ENCODE measurements around the gene HBS1L.
A peak's percentile ranks its signal among the peaks of the same experiment; 100 is the strongest.

The HBS1L gene

GRCh38 chr6:135054569-135055498 lies at the start of gene HBS1L:
Gene HBS1L (minus strand): TSS chr6:135054822. CDS start chr6:135054691, 131 bp downstream.
- DNase-seq = peak; percentile 96

GRCh38 chr6:135104199-135104598 lies 49.6 kb upstream of the HBS1L start:
- DNase-seq = no peak

- DNase-seq = no peak
Observed at GRCh38 chr6:135102191-135102590, 47.6 kb upstream of the HBS1L start.

GRCh38 chr6:135097172-135097571 lies 42.5 kb upstream of the HBS1L start:
- no peak for DNase-seq

GRCh38 chr6:135096403-135097130 lies 41.9 kb upstream of the HBS1L start:
- no peak for DNase-seq

- no peak for DNase-seq
Observed at GRCh38 chr6:135095716-135096115, 41.1 kb upstream of the HBS1L start.

GRCh38 chr6:135094403-135094821 lies 39.8 kb upstream of the HBS1L start:
- DNase-seq = no peak

GRCh38 chr6:135093578-135093977 lies 39.0 kb upstream of the HBS1L start:
- DNase-seq = no peak

GRCh38 chr6:135092724-135093123 lies 38.1 kb upstream of the HBS1L start:
- DNase-seq = no peak

GRCh38 chr6:135090819-135091218 lies 36.2 kb upstream of the HBS1L start:
- no peak for DNase-seq

- no peak for DNase-seq
Observed at GRCh38 chr6:135089901-135090300, 35.3 kb upstream of the HBS1L start.

- DNase-seq = no peak
Observed at GRCh38 chr6:135088818-135089809, 34.5 kb upstream of the HBS1L start.

GRCh38 chr6:135088281-135088680 lies 33.7 kb upstream of the HBS1L start:
- DNase-seq = no peak

- DNase-seq = no peak
Observed at GRCh38 chr6:135087803-135088202, 33.2 kb upstream of the HBS1L start.

GRCh38 chr6:135087403-135087802 lies 32.8 kb upstream of the HBS1L start:
- DNase-seq = no peak

- DNase-seq = no peak
Observed at GRCh38 chr6:135086414-135086764, 31.8 kb upstream of the HBS1L start.

- no peak for DNase-seq
Observed at GRCh38 chr6:135085700-135086413, 31.2 kb upstream of the HBS1L start.

GRCh38 chr6:135084916-135085269 lies 30.3 kb upstream of the HBS1L start:
- DNase-seq = no peak

- no peak for DNase-seq
Observed at GRCh38 chr6:135084001-135084915, 29.6 kb upstream of the HBS1L start.

GRCh38 chr6:135081966-135082365 lies 27.3 kb upstream of the HBS1L start:
- DNase-seq = no peak

- DNase-seq = no peak
Observed at GRCh38 chr6:135075018-135075417, 20.4 kb upstream of the HBS1L start.

Measured in right forelimb (tissue), 1 donor.